Muscle layer of duodenum (tissue), 2 donors: ENCODE data around the gene F8.
"Not testable (repeated sequence)": the region's sequence is repeated elsewhere in the genome, so short reads cannot be mapped to it uniquely, and the experiment has no call there.

ENCODE experiments used
- H3K27ac ChIP-seq: one replicate; pipeline ENCODE4 v1.7.0; 2013; ENCODE audit warnings: mild to moderate bottlenecking, low read length
- H3K27me3 ChIP-seq: one replicate; pipeline ENCODE4 v1.7.0; 2013; ENCODE audit warnings: low read depth, mild to moderate bottlenecking, control low read depth, low read length
- H3K36me3 ChIP-seq, 2 donors: one replicate each; pipeline ENCODE4 v1.7.0; 2013; ENCODE audit warnings: low read length in 2 of 2, control low read depth in 1 of 2, mild to moderate bottlenecking in 1 of 2; ENCODE audit not compliant: insufficient read depth in 2 of 2, control insufficient read depth in 1 of 2
- H3K4me1 ChIP-seq, 2 donors: one replicate each; pipeline ENCODE4 v1.7.0; 2013; ENCODE audit warnings: low read length in 2 of 2, mild to moderate bottlenecking in 2 of 2, control low read depth in 1 of 2, moderate library complexity in 1 of 2; ENCODE audit not compliant: insufficient read depth in 2 of 2, control insufficient read depth in 1 of 2
- H3K4me3 ChIP-seq, 2 donors: one replicate each; pipeline ENCODE4 v1.7.0; 2013; ENCODE audit warnings: low read length in 2 of 2, low read depth in 1 of 2, mild to moderate bottlenecking in 1 of 2
- H3K9me3 ChIP-seq, 2 donors: one replicate each; pipeline ENCODE4 v1.7.0; 2013; ENCODE audit warnings: low read length in 2 of 2, control low read depth in 1 of 2, mild to moderate bottlenecking in 1 of 2; ENCODE audit not compliant: control insufficient read depth in 1 of 2
- donor health status: healthy.

The F8 gene

GRCh38 chrX:154908821-154909220 is 113.7 kb downstream of the F8 start:
- no peaks in the 10 kb centered on the region for H3K9me3 ChIP-seq
- H3K27ac ChIP-seq: no peak overlapping the region
- H3K4me3 ChIP-seq: no peak overlapping the region
- no peaks in the 10 kb centered on the region for H3K36me3 ChIP-seq
- H3K27me3 ChIP-seq: no peaks in the 10 kb centered on the region
- no peaks in the 10 kb centered on the region for H3K4me1 ChIP-seq

GRCh38 chrX:154902408-154902807 is 120.1 kb downstream of the F8 start:
- Histone ChIP-seq H3K4me1 (no peaks in the 10 kb centered on the region), H3K9me3 (no peaks in the 10 kb centered on the region), H3K27ac (no peak overlapping the region), H3K4me3 (no peak overlapping the region), H3K27me3 (no peaks in the 10 kb centered on the region), H3K36me3 (no peaks in the 10 kb centered on the region)

GRCh38 chrX:154900323-154900722 is 122.2 kb downstream of the F8 start:
- Histone ChIP-seq H3K4me1 (no peaks in the 10 kb centered on the region), H3K27me3 (no peaks in the 10 kb centered on the region)

GRCh38 chrX:154892296-154892695 is 130.2 kb downstream of the F8 start:
- H3K9me3 ChIP-seq: no peaks in the 10 kb centered on the region
- no peaks in the 10 kb centered on the region for H3K36me3 ChIP-seq
- H3K4me3 ChIP-seq: no peak overlapping the region
- H3K27ac ChIP-seq: no peak overlapping the region
- H3K27me3 ChIP-seq: no peaks in the 10 kb centered on the region
- H3K4me1 ChIP-seq: peaks cover 0 to 5% of the 10 kb centered on the region in 2 donors

More at GRCh38 chrX:154900323-154900722, 122.2 kb downstream of the F8 start:
- Histone ChIP-seq H3K9me3 (no peaks in the 10 kb centered on the region), H3K27ac (no peak overlapping the region), H3K4me3 (no peak overlapping the region), H3K36me3 (no peaks in the 10 kb centered on the region)

GRCh38 chrX:154890990-154891639 is 131.4 kb downstream of the F8 start:
- Histone ChIP-seq H3K36me3 (no peaks in the 10 kb centered on the region), H3K27me3 (no peaks in the 10 kb centered on the region), H3K9me3 (no peaks in the 10 kb centered on the region), H3K4me1 (peaks cover 0 to 5% of the 10 kb centered on the region in 2 donors), H3K27ac (no peak overlapping the region), H3K4me3 (no peak overlapping the region)

- not testable (repeated sequence) for H3K4me1 ChIP-seq, H3K27ac ChIP-seq, H3K27me3 ChIP-seq, H3K4me3 ChIP-seq, H3K36me3 ChIP-seq, H3K9me3 ChIP-seq
Measured at GRCh38 chrX:154886789-154887221, 135.7 kb downstream of the F8 start.

GRCh38 chrX:154886069-154886788 is 136.3 kb downstream of the F8 start, which contains the start of gene F8A1:
Gene F8A1 (plus strand): TSS chrX:154886355. CDS start chrX:154886375, 20 bp downstream.
- H3K4me3 ChIP-seq, H3K36me3 ChIP-seq, H3K27me3 ChIP-seq: not testable (repeated sequence)

GRCh38 chrX:154885549-154885948 is 137.0 kb downstream of the F8 start:
- H3K27me3 ChIP-seq, H3K27ac ChIP-seq, H3K36me3 ChIP-seq, H3K4me3 ChIP-seq, H3K4me1 ChIP-seq, H3K9me3 ChIP-seq: not testable (repeated sequence)

More at GRCh38 chrX:154886069-154886788, 136.3 kb downstream of the F8 start, which contains the start of gene F8A1:
- not testable (repeated sequence) for H3K4me1 ChIP-seq, H3K9me3 ChIP-seq, H3K27ac ChIP-seq

GRCh38 chrX:154885057-154885456 is 137.5 kb downstream of the F8 start:
- not testable (repeated sequence) for H3K36me3 ChIP-seq, H3K4me1 ChIP-seq, H3K27ac ChIP-seq, H3K27me3 ChIP-seq, H3K9me3 ChIP-seq, H3K4me3 ChIP-seq

- H3K4me3 ChIP-seq, H3K36me3 ChIP-seq, H3K4me1 ChIP-seq, H3K27me3 ChIP-seq, H3K9me3 ChIP-seq, H3K27ac ChIP-seq: not testable (repeated sequence)
Measured at GRCh38 chrX:154884069-154884468, 138.5 kb downstream of the F8 start.

- H3K4me1 ChIP-seq: no peaks in the 10 kb centered on the region
- H3K9me3 ChIP-seq: peaks cover 0 to under 1% of the 10 kb centered on the region in 2 donors
- H3K27ac ChIP-seq: no peak overlapping the region
Measured at GRCh38 chrX:154873329-154873728, 149.2 kb downstream of the F8 start.

More at GRCh38 chrX:154873329-154873728, 149.2 kb downstream of the F8 start:
- Histone ChIP-seq H3K27me3 (no peaks in the 10 kb centered on the region), H3K4me3 (no peak overlapping the region), H3K36me3 (no peaks in the 10 kb centered on the region)
